GM18517 (cell line): ENCODE results near the gene RASSF1.

ENCODE experiments used
- ATAC-seq: cut with Tn5 transposase; IDR thresholded peaks from one replicate; pipeline ENCODE4 v1.9.1; 2021; ENCODE audit warnings: mild to moderate bottlenecking, moderate library complexity; ENCODE audit not compliant: unreplicated experiment

The RASSF1 gene

GRCh38 chr3:50340448-50341329 lies at the start of gene RASSF1:
TSS of gene RASSF1 (minus strand) at chr3:50340836. CDS start at chr3:50340805, 31 bp downstream.
- ATAC-seq: no peak

GRCh38 chr3:50389414-50389767 lies 48.8 kb upstream of the RASSF1 start:
- no peak for ATAC-seq

GRCh38 chr3:50388720-50389413 lies 48.2 kb upstream of the RASSF1 start:
- ATAC-seq: no peak

- ATAC-seq: no peak
Measured at GRCh38 chr3:50388016-50388719, 47.5 kb upstream of the RASSF1 start.

GRCh38 chr3:50385754-50386153 lies 45.1 kb upstream of the RASSF1 start:
- ATAC-seq: no peak

- ATAC-seq: no peak
Measured at GRCh38 chr3:50383750-50384149, 43.1 kb upstream of the RASSF1 start.

- no peak for ATAC-seq
Measured at GRCh38 chr3:50382722-50383121, 42.1 kb upstream of the RASSF1 start.

- ATAC-seq: no peak
Measured at GRCh38 chr3:50381383-50381782, 40.7 kb upstream of the RASSF1 start.

- no peak for ATAC-seq
Measured at GRCh38 chr3:50380405-50381085, 39.9 kb upstream of the RASSF1 start.

GRCh38 chr3:50378757-50379156 lies 38.1 kb upstream of the RASSF1 start:
- ATAC-seq: no peak

GRCh38 chr3:50378024-50378423 lies 37.4 kb upstream of the RASSF1 start:
- no peak for ATAC-seq

- ATAC-seq: no peak
Measured at GRCh38 chr3:50375258-50375931, 34.8 kb upstream of the RASSF1 start.

GRCh38 chr3:50374363-50375257 lies 34.0 kb upstream of the RASSF1 start:
- ATAC-seq: no peak

GRCh38 chr3:50373146-50374051 lies 32.8 kb upstream of the RASSF1 start:
- no peak for ATAC-seq

- no peak for ATAC-seq
Measured at GRCh38 chr3:50372349-50372748, 31.7 kb upstream of the RASSF1 start.

- ATAC-seq: no peak
Measured at GRCh38 chr3:50371133-50371685, 30.6 kb upstream of the RASSF1 start.

- no peak for ATAC-seq
Measured at GRCh38 chr3:50370594-50370993, 30.0 kb upstream of the RASSF1 start.

- no peak for ATAC-seq
Measured at GRCh38 chr3:50369012-50369670, 28.5 kb upstream of the RASSF1 start.
